D341Med (cell line): ENCODE measurements around the gene ESM1.
A peak's percentile ranks its signal among the peaks of the same experiment; 100 is the strongest.

Experiments
- DNase-seq: peaks from one replicate; pipeline ENCODE4 v3.0.0; 2012; ENCODE audit warnings: low spot score

Gene ESM1

GRCh38 chr5:54981928-54982327, 3.5 kb downstream of the ESM1 start:
- no peak for DNase-seq

GRCh38 chr5:54975701-54976100, 9.7 kb downstream of the ESM1 start:
- DNase-seq = no peak

- no peak for DNase-seq
Observed at GRCh38 chr5:54969856-54970828, 15.3 kb downstream of the ESM1 start.

GRCh38 chr5:54969242-54969641, 16.2 kb downstream of the ESM1 start:
- DNase-seq = no peak

- no peak for DNase-seq
Observed at GRCh38 chr5:54965806-54966205, 19.6 kb downstream of the ESM1 start.

- no peak for DNase-seq
Observed at GRCh38 chr5:54964405-54964804, 21.0 kb downstream of the ESM1 start.

GRCh38 chr5:54959673-54960418, 25.5 kb downstream of the ESM1 start:
- no peak for DNase-seq

GRCh38 chr5:54956922-54957321, 28.5 kb downstream of the ESM1 start:
- no peak for DNase-seq

- DNase-seq = no peak
Observed at GRCh38 chr5:54947187-54947586, 38.2 kb downstream of the ESM1 start.

- no peak for DNase-seq
Observed at GRCh38 chr5:54946306-54946819, 39.0 kb downstream of the ESM1 start.

- DNase-seq = peak; percentile 41
Observed at GRCh38 chr5:54944364-54944763, 41.0 kb downstream of the ESM1 start.

- DNase-seq = no peak
Observed at GRCh38 chr5:54942064-54942778, 43.2 kb downstream of the ESM1 start.

GRCh38 chr5:54936201-54936600, 49.2 kb downstream of the ESM1 start:
- DNase-seq = no peak

- DNase-seq = no peak
Observed at GRCh38 chr5:54932789-54933188, 52.6 kb downstream of the ESM1 start.

GRCh38 chr5:54930736-54931135, 54.7 kb downstream of the ESM1 start:
- DNase-seq = no peak
